ENCODE measurements around the gene ERBB3. TPM values are rescaled to one million over a fixed set of nuclear protein-coding genes. Genes with fewer than 3 reads are reported as not detected.

ERBB3 gene
- total and polyA plus RNA-seq, 2 of the 8 experiments (the other 6 are each of a cell fraction or from before 2014, with no cell fraction given), result 33.9 to 52.4 TPM

- ChIA-PET POLR2A (ENCODE audit: partially characterized antibody) (interaction anchor here (1.1 to 6.5 kb wide), 3 partner anchors 12 to 178 kb away, joined by 3 to 43 read pairs (median 7); partner anchors contain the start of genes CNPY2, MYL6B and RPL41), CTCF (ENCODE audit: partially characterized antibody) (interaction anchor here (0.5 to 2.0 kb wide), 6 partner anchors 8 to 52 kb away, joined by 3 to 6 read pairs (median 3); partner anchors contain the start of genes ESYT1 and SMARCC2)
- no peak overlapping the region for H2BK20ac ChIP-seq (ENCODE audit: low read length)
- H3K79me1 ChIP-seq (ENCODE audit: low read depth, low read length), result no peaks in the 10 kb centered on the region
- no peak overlapping the region for H3K4ac ChIP-seq (replicated peaks; ENCODE audit: insufficient read length, low read depth, low read length)
- no peak overlapping the region for H2BK5ac ChIP-seq (ENCODE audit: low read depth, low read length)
- no peak overlapping the region for H2AFZ ChIP-seq (ENCODE audit: low read length)
- no peak overlapping the region for H3K4me3 ChIP-seq (ENCODE audit: extremely low read depth in 1 of 4, insufficient read depth in 2 of 4, low read depth in 3 of 4, low read length in 4 of 4)
- H4K5ac ChIP-seq (ENCODE audit: insufficient read length, low read depth, low read length), result no peak overlapping the region
- H3K9ac ChIP-seq (replicated peaks in 1 of 4; ENCODE audit: extremely low read depth in 1 of 4, low read depth in 3 of 4, low read length in 3 of 4), result no peak overlapping the region
- H2BK12ac ChIP-seq (ENCODE audit: low read depth, low read length), result no peak overlapping the region
- peaks cover 20 to 71% (median 62%) of the 10 kb centered on the region in 4 experiments; a peak in 7 of 8 replicates for H3K36me3 ChIP-seq (ENCODE audit: control insufficient read depth in 2 of 4, insufficient read depth in 4 of 4, low read length in 3 of 4)
- no peak overlapping the region for H2AK5ac ChIP-seq (ENCODE audit: low read depth, low read length)
- no peak for DNase-seq (ENCODE audit: low read depth in 1 of 2, low spot score in 2 of 2)
- H3K14ac ChIP-seq (ENCODE audit: insufficient read length), result no peak overlapping the region
- FAIRE-seq, result no peak
- no peak overlapping the region for H4K91ac ChIP-seq (replicated peaks; ENCODE audit: insufficient read length, low read length)
- no peak overlapping the region for H3K23ac ChIP-seq (ENCODE audit: insufficient read length)
- H3K79me2 ChIP-seq (ENCODE audit: control insufficient read depth in 1 of 2, insufficient read depth in 2 of 2, low read length in 2 of 2), result no peaks in the 10 kb centered on the region
- H2BK15ac ChIP-seq (ENCODE audit: low read length), result no peak overlapping the region
- H3K4me1 ChIP-seq (replicated peaks in 1 of 4; ENCODE audit: control insufficient read depth in 3 of 4, insufficient read depth in 4 of 4, low read length in 3 of 4), result no peaks in the 10 kb centered on the region
- H4K8ac ChIP-seq (ENCODE audit: extremely low read depth, insufficient read depth, low read length), result no peak overlapping the region
- H3K56ac ChIP-seq (replicated peaks; ENCODE audit: insufficient read length, low read depth, low read length), result no peak overlapping the region
- no peak overlapping the region for H2BK120ac ChIP-seq (replicated peaks; ENCODE audit: low read depth, low read length)
- H3K27me3 ChIP-seq (replicated peaks in 1 of 4; ENCODE audit: control insufficient read depth in 3 of 4, extremely low read depth in 1 of 4, insufficient read depth in 3 of 4, low read length in 3 of 4), result no peaks in the 10 kb centered on the region
- no peaks in the 10 kb centered on the region for H3K9me3 ChIP-seq (ENCODE audit: insufficient read depth in 2 of 2, low read depth in 1 of 2, low read length in 1 of 2)
- no peak overlapping the region for H3K4me2 ChIP-seq (ENCODE audit: insufficient read depth in 1 of 2, low read depth in 2 of 2, low read length in 2 of 2)
- H3K23me2 ChIP-seq (ENCODE audit: low read depth, low read length), result no peaks in the 10 kb centered on the region
- 93% methylated on average over 14 of the region's 14 CpGs; no CpG with 5 or more reads in 1 of the 2 experiments for WGBS, 2 experiments (ENCODE audit: extremely low coverage in 1 of 2, insufficient coverage in 1 of 2, insufficient read length in 1 of 2, insufficient replicate concordance in 2 of 2, low coverage in 1 of 2, low lambda C conversion rate in 2 of 2, missing lambda C conversion rate in 1 of 2)
- no peak overlapping the region for H3K18ac ChIP-seq (ENCODE audit: extremely low read depth, low read length)
- H3K27ac ChIP-seq (ENCODE audit: low read depth, low read length), result no peak overlapping the region
- H4K20me1 ChIP-seq (replicated peaks in 1 of 2; ENCODE audit: control insufficient read depth in 1 of 2, insufficient read depth in 2 of 2, low read length in 2 of 2), result no peaks in the 10 kb centered on the region
- TF ChIP-seq RAD21 (IDR thresholded peaks at IDR 0.05 in 1 of 2, conservative IDR thresholded peaks at IDR 0.05 in 1 of 2; ENCODE audit: low read depth in 2 of 2, low read length in 2 of 2) (no peak), ZNF274 (IDR thresholded peaks at IDR 0.05; ENCODE audit: borderline replicate concordance, extremely low read depth, low read length) (no peak), TAF1 (IDR thresholded peaks at IDR 0.05; ENCODE audit: low read depth, low read length) (no peak), SP1 (IDR thresholded peaks at IDR 0.05; ENCODE audit: low read depth, low read length) (no peak), BCL11A (IDR thresholded peaks at IDR 0.05; ENCODE audit: low read depth in 2 of 2, low read length in 2 of 2) (no peak), ATF2 (IDR thresholded peaks at IDR 0.05; ENCODE audit: low read length) (no peak), POU5F1 (IDR thresholded peaks at IDR 0.05; ENCODE audit: low read depth, low read length) (no peak), NANOG (IDR thresholded peaks at IDR 0.05; ENCODE audit: insufficient read depth, low read depth, low read length, poor library complexity, severe bottlenecking) (no peak), TCF12 (IDR thresholded peaks at IDR 0.05; ENCODE audit: low read depth, low read length) (no peak), CTBP2 (IDR thresholded peaks at IDR 0.05; ENCODE audit: borderline replicate concordance, insufficient read depth, insufficient read length, low read length) (no peak)
Measured at GRCh38 chr12:56137853-56138571, 58.0 kb downstream of the ERBB3 start.

Data from H1 (cell line).